Adipose tissue (tissue), 3 donors: Measurements from ENCODE around the gene ATE1. TPM values are rescaled to one million over a fixed set of nuclear protein-coding genes. Genes with fewer than 3 reads are reported as not detected.
"Not testable (repeated sequence)": the region's sequence is repeated elsewhere in the genome, so short reads cannot be mapped to it uniquely, and the experiment has no call there.

Experiments used
- H3K27ac ChIP-seq: one replicate; pipeline ENCODE4 v1.5.1; 2013; ENCODE audit warnings: low read depth, low read length
- WGBS, 3 donors: extraction: QIAGEN DNeasy Blood & Tissue Kit; methylation state at CpG; one replicate each; pipeline ENCODE4 v1.1.7; 2013; 5-methylcytosine and 5-hydroxymethylcytosine counted together
- polyA plus RNA-seq, 3 donors: library from polyadenylated mRNA; stranded (reverse); fragments of 200-250 nt; gene quantifications; one replicate each; pipeline ENCODE4 v1.2.3, GENCODE V29; 2013
- donor health status: healthy with polysubstance abuse.
- donor health status: Bipolar disorder and iron deficiency.
- donor health status: healthy.

The ATE1 gene
- polyA plus RNA-seq, 3 donors, result 3.0 to 8.6 (median 8.0) TPM

GRCh38 chr10:121772884-121773283 lies 154.9 kb downstream of the ATE1 start:
- H3K27ac ChIP-seq, result no peak overlapping the region
- WGBS, 3 donors, result 70 to 72% (median 71%) methylated on average over 2 of the region's 2 CpGs

- H3K27ac ChIP-seq, result no peak overlapping the region
- WGBS, 3 donors, result 90 to 91% (median 90%) methylated on average over 6 of the region's 6 CpGs
Observed at GRCh38 chr10:121772406-121772805, 155.4 kb downstream of the ATE1 start.

- 68 to 73% (median 72%) methylated on average over 5 of the region's 5 CpGs for WGBS, 3 donors
- no peak overlapping the region for H3K27ac ChIP-seq
Observed at GRCh38 chr10:121771966-121772365, 155.9 kb downstream of the ATE1 start.

- H3K27ac ChIP-seq, result no peak overlapping the region
- 69 to 72% (median 71%) methylated on average over 4 of the region's 4 CpGs for WGBS, 3 donors
Observed at GRCh38 chr10:121766426-121766825, 161.4 kb downstream of the ATE1 start.

- WGBS, 3 donors, result 87 to 94% (median 92%) methylated on average over 4 of the region's 4 CpGs
Observed at GRCh38 chr10:121765204-121765603, 162.6 kb downstream of the ATE1 start.

GRCh38 chr10:121764233-121764942 lies 163.4 kb downstream of the ATE1 start:
- no peak overlapping the region for H3K27ac ChIP-seq
- 84 to 93% (median 89%) methylated on average over 5 of the region's 5 CpGs for WGBS, 3 donors

More at GRCh38 chr10:121765204-121765603, 162.6 kb downstream of the ATE1 start:
- H3K27ac ChIP-seq, result no peak overlapping the region

- WGBS, 3 donors, result 97 to 100% (median 98%) methylated on average over 1 of the region's 1 CpG
Observed at GRCh38 chr10:121757241-121757640, 170.6 kb downstream of the ATE1 start.

GRCh38 chr10:121755496-121755895 lies 172.3 kb downstream of the ATE1 start:
- not testable (repeated sequence) for H3K27ac ChIP-seq
- WGBS, 3 donors, result 97 to 98% (median 98%) methylated on average over 2 of the region's 2 CpGs

More at GRCh38 chr10:121757241-121757640, 170.6 kb downstream of the ATE1 start:
- H3K27ac ChIP-seq, result not testable (repeated sequence)

- WGBS, 3 donors, result 89 to 98% (median 91%) methylated on average over 1 of the region's 1 CpG
- H3K27ac ChIP-seq, result no peak overlapping the region
Observed at GRCh38 chr10:121754666-121755065, 173.2 kb downstream of the ATE1 start.

GRCh38 chr10:121753726-121754476 lies 173.9 kb downstream of the ATE1 start:
- WGBS, 3 donors, result 69 to 87% (median 78%) methylated on average over 6 of the region's 6 CpGs
- no peak overlapping the region for H3K27ac ChIP-seq

- 76 to 96% (median 90%) methylated on average over 3 of the region's 3 CpGs for WGBS, 3 donors
- no peak overlapping the region for H3K27ac ChIP-seq
Observed at GRCh38 chr10:121751191-121751760, 176.6 kb downstream of the ATE1 start.

GRCh38 chr10:121747163-121747775 lies 180.6 kb downstream of the ATE1 start:
- WGBS, 3 donors, result 82 to 95% (median 94%) methylated on average over 3 of the region's 3 CpGs
- no peak overlapping the region for H3K27ac ChIP-seq

- WGBS, 3 donors, result 0% methylated on average over 1 of the region's 1 CpG
- H3K27ac ChIP-seq, result no peak overlapping the region
Observed at GRCh38 chr10:121741248-121741792, 186.5 kb downstream of the ATE1 start.

GRCh38 chr10:121740069-121740468 lies 187.8 kb downstream of the ATE1 start:
- H3K27ac ChIP-seq, result no peak overlapping the region
- WGBS, 3 donors, result 74 to 91% (median 84%) methylated on average over 2 of the region's 2 CpGs

- WGBS, 3 donors, result 95 to 99% (median 96%) methylated on average over 4 of the region's 4 CpGs
- no peak overlapping the region for H3K27ac ChIP-seq
Observed at GRCh38 chr10:121739114-121739513, 188.7 kb downstream of the ATE1 start.

- H3K27ac ChIP-seq, result no peak overlapping the region
- WGBS, 3 donors, result 43 to 65% (median 58%) methylated on average over 13 of the region's 13 CpGs
Observed at GRCh38 chr10:121736315-121737130, 191.3 kb downstream of the ATE1 start.

- WGBS, 3 donors, result 59 to 82% (median 80%) methylated on average over 13 of the region's 13 CpGs
- no peak overlapping the region for H3K27ac ChIP-seq
Observed at GRCh38 chr10:121735263-121735662, 192.6 kb downstream of the ATE1 start.

GRCh38 chr10:121734589-121735045 lies 193.2 kb downstream of the ATE1 start:
- 18 to 38% (median 33%) methylated on average over 10 to 11 of the region's 11 CpGs for whole genome bisulfite sequencing, 3 donors
- no peak overlapping the region for H3K27ac ChIP-seq
